ENCODE measurements around the gene PRDM11. TPM values are rescaled to one million over a fixed set of nuclear protein-coding genes. Genes with fewer than 3 reads are reported as not detected.

PRDM11 gene
- total RNA-seq, 2 donors from 2014 or later = 4.1 to 8.3 TPM

GRCh38 chr11:45275828-45276227 is 129.4 kb downstream of the PRDM11 start:
- no peak for TF ChIP-seq CTCF (IDR thresholded peaks at IDR 0.05)
- no peaks in the 10 kb centered on the region for H3K36me3 ChIP-seq
- H3K27me3 ChIP-seq = no peaks in the 10 kb centered on the region
- H3K9ac ChIP-seq (ENCODE audit: low read depth in 2 of 2, low read length in 2 of 2) = no peak overlapping the region
- no peaks in the 10 kb centered on the region for H3K4me1 ChIP-seq
- no peak overlapping the region for H3K27ac ChIP-seq
- H3K9me3 ChIP-seq = no peaks in the 10 kb centered on the region
- intact Hi-C loops (cut with DNase I) = no loop called here
- no peak for DNase-seq
- H3K4me3 ChIP-seq = no peak overlapping the region

GRCh38 chr11:45278714-45279113 is 132.3 kb downstream of the PRDM11 start:
- Histone ChIP-seq H3K9me3 (no peaks in the 10 kb centered on the region), H3K9ac (ENCODE audit: low read depth in 2 of 2, low read length in 2 of 2) (no peak overlapping the region), H3K27me3 (no peaks in the 10 kb centered on the region), H3K36me3 (no peaks in the 10 kb centered on the region), H3K27ac (no peak overlapping the region), H3K4me3 (no peak overlapping the region), H3K4me1 (no peaks in the 10 kb centered on the region)
- intact Hi-C loops (cut with DNase I) = no loop called here
- no peak for TF ChIP-seq CTCF (IDR thresholded peaks at IDR 0.05)
- DNase-seq = no peak

GRCh38 chr11:45279645-45280044 is 133.2 kb downstream of the PRDM11 start:
- Histone ChIP-seq H3K27me3 (no peaks in the 10 kb centered on the region), H3K4me3 (no peak overlapping the region), H3K9me3 (no peaks in the 10 kb centered on the region), H3K9ac (ENCODE audit: low read depth in 2 of 2, low read length in 2 of 2) (no peak overlapping the region), H3K4me1 (no peaks in the 10 kb centered on the region), H3K27ac (no peak overlapping the region), H3K36me3 (no peaks in the 10 kb centered on the region)
- no peak for DNase-seq
- TF ChIP-seq CTCF (IDR thresholded peaks at IDR 0.05) = no peak
- intact Hi-C loops (cut with DNase I) = no loop called here

- intact Hi-C loops (cut with DNase I) = no loop called here
- no peaks in the 10 kb centered on the region for H3K4me1 ChIP-seq
- H3K36me3 ChIP-seq = no peaks in the 10 kb centered on the region
- H3K9ac ChIP-seq (ENCODE audit: low read depth in 2 of 2, low read length in 2 of 2) = peak overlapping the region in 1 of 2 donors; percentile 12
- H3K27ac ChIP-seq = no peak overlapping the region
- no peaks in the 10 kb centered on the region for H3K27me3 ChIP-seq
- no peak for TF ChIP-seq CTCF (IDR thresholded peaks at IDR 0.05)
- DNase-seq = no peak
- H3K4me3 ChIP-seq = no peak overlapping the region
- H3K9me3 ChIP-seq = no peaks in the 10 kb centered on the region
Observed at GRCh38 chr11:45280449-45280848, 134.0 kb downstream of the PRDM11 start.

- Histone ChIP-seq H3K4me1 (no peaks in the 10 kb centered on the region), H3K27me3 (peaks cover 4% of the 10 kb centered on the region), H3K27ac (no peak overlapping the region), H3K36me3 (no peaks in the 10 kb centered on the region), H3K4me3 (no peak overlapping the region), H3K9ac (ENCODE audit: low read depth in 2 of 2, low read length in 2 of 2) (no peak overlapping the region), H3K9me3 (no peaks in the 10 kb centered on the region)
- DNase-seq = no peak
- intact Hi-C loops (cut with DNase I) = no loop called here
- no peak for TF ChIP-seq CTCF (IDR thresholded peaks at IDR 0.05)
Observed at GRCh38 chr11:45282081-45282480, 135.6 kb downstream of the PRDM11 start.

Other genes starting within 250 kb of the PRDM11 start
- gene TP53I11, start 195.8 kb upstream of the PRDM11 start, total RNA-seq = 100 to 1,000 TPM; 103 to 158 TPM
- 10 to 100 TPM; 23.4 to 31.5 TPM for gene SYT13, start 139.7 kb downstream of the PRDM11 start, total RNA-seq